NCI-H1092 (cell line): ENCODE data around the gene C17orf67.

ENCODE experiments used
- DNase-seq: peaks from one replicate; lab custom pipeline; 2025; lab: John Stamatoyannopoulos, UW

The C17orf67 gene

GRCh38 chr17:56808503-56808902 lies 25.2 kb downstream of the C17orf67 start:
- DNase-seq: no peak

- no peak for DNase-seq
Observed at GRCh38 chr17:56807723-56808122, 26.0 kb downstream of the C17orf67 start.

GRCh38 chr17:56806949-56807348 lies 26.8 kb downstream of the C17orf67 start:
- no peak for DNase-seq

GRCh38 chr17:56804454-56804853 lies 29.3 kb downstream of the C17orf67 start:
- DNase-seq: no peak

GRCh38 chr17:56803071-56803470 lies 30.6 kb downstream of the C17orf67 start:
- DNase-seq: no peak

GRCh38 chr17:56801459-56802178 lies 32.1 kb downstream of the C17orf67 start:
- no peak for DNase-seq

GRCh38 chr17:56798916-56799315 lies 34.8 kb downstream of the C17orf67 start:
- no peak for DNase-seq

GRCh38 chr17:56796536-56796935 lies 37.2 kb downstream of the C17orf67 start:
- DNase-seq: no peak

- DNase-seq: no peak
Observed at GRCh38 chr17:56795221-56795865, 38.4 kb downstream of the C17orf67 start.

GRCh38 chr17:56793957-56794356 lies 39.8 kb downstream of the C17orf67 start:
- no peak for DNase-seq

- no peak for DNase-seq
Observed at GRCh38 chr17:56793531-56793930, 40.2 kb downstream of the C17orf67 start.

- no peak for DNase-seq
Observed at GRCh38 chr17:56792267-56792666, 41.5 kb downstream of the C17orf67 start.

GRCh38 chr17:56786989-56787482 lies 46.7 kb downstream of the C17orf67 start:
- no peak for DNase-seq

GRCh38 chr17:56785997-56786680 lies 47.6 kb downstream of the C17orf67 start:
- DNase-seq: no peak

- no peak for DNase-seq
Observed at GRCh38 chr17:56785405-56785804, 48.3 kb downstream of the C17orf67 start.

- no peak for DNase-seq
Observed at GRCh38 chr17:56782338-56782737, 51.4 kb downstream of the C17orf67 start.

GRCh38 chr17:56781906-56782305 lies 51.8 kb downstream of the C17orf67 start:
- DNase-seq: no peak

- peak; percentile 3 for DNase-seq
Observed at GRCh38 chr17:56779898-56780777, 53.6 kb downstream of the C17orf67 start.

GRCh38 chr17:56779322-56779721 lies 54.4 kb downstream of the C17orf67 start:
- no peak for DNase-seq

- DNase-seq: no peak
Observed at GRCh38 chr17:56778898-56779297, 54.8 kb downstream of the C17orf67 start.

GRCh38 chr17:56777859-56778258 lies 55.9 kb downstream of the C17orf67 start:
- no peak for DNase-seq

- no peak for DNase-seq
Observed at GRCh38 chr17:56774650-56775049, 59.1 kb downstream of the C17orf67 start.
